ENCODE results near the gene PCDH9. TPM values are rescaled to one million over a fixed set of nuclear protein-coding genes. Genes with fewer than 3 reads are reported as not detected.

The PCDH9 gene
- total and polyA plus RNA-seq, 2 experiments from 2014 or later: 0.31 to 0.52 TPM

- H3F3A ChIP-seq (replicated peaks; ENCODE audit: low read depth): no peaks in the 10 kb centered on the region
- no peak overlapping the region for H2AFZ ChIP-seq
- no peak for DNase-seq (ENCODE audit: low spot score)
- ATAC-seq: no peak
- H3K4me3 Mint-ChIP-seq: no peak overlapping the region
- no peak overlapping the region for H3K27ac Mint-ChIP-seq
- TF ChIP-seq CTCF (conservative IDR thresholded peaks at IDR 0.05; ENCODE audit: low read depth in 2 of 2) (no peak), CREB1 (CRISPR knock-in tag; IDR thresholded peaks at IDR 0.05; ENCODE audit: low read depth) (no peak), STAT1 (IDR thresholded peaks at IDR 0.05; ENCODE audit: unreplicated experiment) (no peak), EZH2 (IDR thresholded peaks at IDR 0.05; ENCODE audit: low read depth, unreplicated experiment) (no peak), REST (IDR thresholded peaks at IDR 0.05; ENCODE audit: unreplicated experiment) (no peak), JUNB (IDR thresholded peaks at IDR 0.05; ENCODE audit: unreplicated experiment) (no peak), EZH2phosphoT487 (IDR thresholded peaks at IDR 0.05; ENCODE audit: unreplicated experiment) (no peak), ETS1 (IDR thresholded peaks at IDR 0.05) (no peak), ZNF114 (CRISPR knock-in tag; IDR thresholded peaks at IDR 0.05) (no peak), NANOG (IDR thresholded peaks at IDR 0.05; ENCODE audit: borderline replicate concordance) (no peak), ZNF331 (CRISPR knock-in tag; IDR thresholded peaks at IDR 0.05; ENCODE audit: low read depth) (no peak), POLR2AphosphoS5 (IDR thresholded peaks at IDR 0.05; ENCODE audit: low read depth) (no peak), ZNF462 (CRISPR knock-in tag; IDR thresholded peaks at IDR 0.05) (no peak)
- no peaks in the 10 kb centered on the region for H3K4me1 ChIP-seq (ENCODE audit: insufficient read depth)
- no peaks in the 10 kb centered on the region for H4K20me1 ChIP-seq (replicated peaks; ENCODE audit: insufficient read depth)
- H3K27ac ChIP-seq (ENCODE audit: low read depth): no peak overlapping the region
- H3K27me3 Mint-ChIP-seq (ENCODE audit: insufficient read depth, low read depth, poor library complexity): no peaks in the 10 kb centered on the region
- no peaks in the 10 kb centered on the region; the same call in 2 of the 3 replicates for H3K4me1 Mint-ChIP-seq
- H3K36me3 ChIP-seq (ENCODE audit: insufficient read depth): no peaks in the 10 kb centered on the region
- H3K27me3 ChIP-seq (ENCODE audit: insufficient read depth): no peaks in the 10 kb centered on the region
- no peaks in the 10 kb centered on the region for H3K9me2 ChIP-seq (ENCODE audit: insufficient read depth)
- H3K79me2 ChIP-seq (replicated peaks; ENCODE audit: insufficient read depth): no peaks in the 10 kb centered on the region
- H3K36me3 Mint-ChIP-seq (ENCODE audit: low read depth): no peaks in the 10 kb centered on the region
- no peaks in the 10 kb centered on the region for H3K9me3 Mint-ChIP-seq
- no peak overlapping the region for H3K4me3 ChIP-seq
- no peak overlapping the region for H3K4me2 ChIP-seq
Observed at GRCh38 chr13:67122251-67122650, 107.9 kb downstream of the PCDH9 start.

Measured in GM23338 (cell line).